ENCODE measurements around the gene MZB1. TPM values are rescaled to one million over a fixed set of nuclear protein-coding genes. Genes with fewer than 3 reads are reported as not detected.

MZB1 gene
- total and polyA plus RNA-seq, 2 of the 13 experiments (the other 11 are each of a cell fraction or from before 2014, with no cell fraction given) = 0.31 to 0.40 TPM

DNA sequence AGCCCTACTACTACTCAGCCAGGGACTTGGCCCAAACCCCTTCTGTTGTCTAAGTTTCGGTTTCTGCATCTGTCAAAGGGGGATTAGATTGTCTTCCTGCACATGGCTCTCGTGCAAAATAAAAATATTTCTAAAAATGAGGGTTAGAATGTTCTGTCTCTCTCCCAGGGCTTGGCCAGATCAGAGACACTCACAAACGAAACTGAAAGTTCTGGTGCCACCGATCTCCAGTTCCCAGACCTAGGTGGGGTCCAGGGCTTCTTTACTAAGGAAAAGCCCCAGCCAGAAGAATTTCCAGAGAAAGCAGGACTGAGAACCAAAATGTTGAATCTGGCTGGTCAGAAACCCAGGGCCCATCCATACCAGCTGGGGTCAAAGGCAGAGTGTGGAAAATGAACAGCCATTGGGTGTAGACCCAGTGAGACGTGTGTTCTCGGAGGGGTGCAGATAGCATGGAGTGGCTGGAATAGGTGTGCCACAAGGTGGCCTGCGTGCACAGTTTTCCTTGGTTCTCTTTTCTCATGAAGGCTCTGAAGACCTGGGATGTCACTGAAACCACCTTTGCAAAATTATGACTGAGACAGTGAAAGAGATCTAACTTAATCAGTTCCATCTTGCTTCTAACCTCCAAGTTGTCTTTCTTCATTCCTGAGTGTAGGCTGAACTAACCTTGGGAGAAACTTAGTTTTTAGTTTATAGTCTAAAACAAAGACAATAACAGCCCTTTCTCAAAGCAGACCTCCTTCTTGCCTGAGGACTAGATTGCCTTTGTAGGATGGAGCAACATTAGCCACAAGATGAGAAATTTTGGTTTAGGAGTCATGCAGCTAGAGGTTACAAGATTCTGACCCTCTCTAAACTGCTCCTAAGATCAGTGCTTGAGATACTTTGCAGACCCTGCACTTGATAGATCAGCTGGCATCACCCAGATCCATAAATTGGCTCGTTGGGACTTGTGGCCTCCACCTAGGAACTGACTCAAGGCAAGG lies 4.4 kb downstream of the MZB1 start (continued):
- TF ChIP-seq CREB1 (IDR thresholded peaks at IDR 0.05) (no peak), CREB1 (CRISPR knock-in tag; IDR thresholded peaks at IDR 0.05) (no peak), ZNF777 (CRISPR knock-in tag; IDR thresholded peaks at IDR 0.05) (0 out of 2 replicates have a peak, but pooled peaks have one; percentile 1), ZSCAN31 (CRISPR knock-in tag; IDR thresholded peaks at IDR 0.05; ENCODE audit: low read depth) (peak; percentile 42; the same call in 1 of the 2 replicates), TAF1 (CRISPR knock-in tag; IDR thresholded peaks at IDR 0.05) (peak; percentile 40; the same call in 1 of the 2 replicates), ZFY (CRISPR knock-in tag; IDR thresholded peaks at IDR 0.05) (0 out of 2 replicates have a peak, but pooled peaks have one; percentile 6), MXI1 (IDR thresholded peaks at IDR 0.05; ENCODE audit: borderline replicate concordance, low read depth, low read length) (peak; percentile 42; the same call in 1 of the 3 replicates), ZNF883 (CRISPR knock-in tag; IDR thresholded peaks at IDR 0.05; ENCODE audit: not compliant biosample characterization) (no peak), KDM2A (CRISPR knock-in tag; IDR thresholded peaks at IDR 0.05; ENCODE audit: borderline replicate concordance, low read depth) (0 out of 2 replicates have a peak, but pooled peaks have one; percentile 55), EEA1 (CRISPR knock-in tag; IDR thresholded peaks at IDR 0.05; ENCODE audit: borderline replicate concordance) (no peak), CREM (IDR thresholded peaks at IDR 0.05) (peak; percentile 45; the same call in 1 of the 2 replicates), CREM (CRISPR knock-in tag; IDR thresholded peaks at IDR 0.05) (no peak), ERF (CRISPR knock-in tag; IDR thresholded peaks at IDR 0.05) (peak; percentile 64), SIX1 (CRISPR knock-in tag; IDR thresholded peaks at IDR 0.05; ENCODE audit: borderline replicate concordance) (0 out of 2 replicates have a peak, but pooled peaks have one; percentile 43), SOX5 (CRISPR knock-in tag; IDR thresholded peaks at IDR 0.05; ENCODE audit: borderline replicate concordance) (0 out of 2 replicates have a peak, but pooled peaks have one; percentile 26), POLR2AphosphoS5 (IDR thresholded peaks at IDR 0.05; ENCODE audit: low read depth, low read length) (peak; percentile 68), MYNN (CRISPR knock-in tag; IDR thresholded peaks at IDR 0.05; ENCODE audit: low read depth) (no peak)
- TF ChIP-seq, protein P1, sequence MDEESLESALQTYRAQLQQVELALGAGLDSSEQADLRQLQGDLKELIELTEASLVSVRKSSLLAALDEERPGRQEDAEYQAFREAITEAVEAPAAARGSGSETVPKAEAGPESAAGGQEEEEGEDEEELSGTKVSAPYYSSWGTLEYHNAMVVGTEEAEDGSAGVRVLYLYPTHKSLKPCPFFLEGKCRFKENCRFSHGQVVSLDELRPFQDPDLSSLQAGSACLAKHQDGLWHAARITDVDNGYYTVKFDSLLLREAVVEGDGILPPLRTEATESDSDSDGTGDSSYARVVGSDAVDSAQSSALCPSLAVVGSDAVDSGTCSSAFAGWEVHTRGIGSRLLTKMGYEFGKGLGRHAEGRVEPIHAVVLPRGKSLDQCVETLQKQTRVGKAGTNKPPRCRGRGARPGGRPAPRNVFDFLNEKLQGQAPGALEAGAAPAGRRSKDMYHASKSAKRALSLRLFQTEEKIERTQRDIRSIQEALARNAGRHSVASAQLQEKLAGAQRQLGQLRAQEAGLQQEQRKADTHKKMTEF (CRISPR knock-in tag; IDR thresholded peaks at IDR 0.05) = peak; percentile 45; the same call in 1 of the 2 replicates
- TF ChIP-seq, protein P2, sequence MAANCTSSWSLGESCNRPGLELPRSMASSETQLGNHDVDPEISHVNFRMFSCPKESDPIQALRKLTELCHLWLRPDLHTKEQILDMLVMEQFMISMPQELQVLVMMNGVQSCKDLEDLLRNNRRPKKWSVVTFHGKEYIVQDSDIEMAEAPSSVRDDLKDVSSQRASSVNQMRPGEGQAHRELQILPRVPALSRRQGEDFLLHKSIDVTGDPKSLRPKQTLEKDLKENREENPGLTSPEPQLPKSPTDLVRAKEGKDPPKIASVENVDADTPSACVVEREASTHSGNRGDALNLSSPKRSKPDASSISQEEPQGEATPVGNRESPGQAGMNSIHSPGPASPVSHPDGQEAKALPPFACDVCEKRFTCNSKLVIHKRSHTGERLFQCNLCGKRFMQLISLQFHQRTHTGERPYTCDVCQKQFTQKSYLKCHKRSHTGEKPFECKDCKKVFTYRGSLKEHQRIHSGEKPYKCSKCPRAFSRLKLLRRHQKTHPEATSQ (CRISPR knock-in tag; IDR thresholded peaks at IDR 0.05; ENCODE audit: borderline replicate concordance) = 0 out of 2 replicates have a peak, but pooled peaks have one; percentile 31
- TF ChIP-seq, protein P3, sequence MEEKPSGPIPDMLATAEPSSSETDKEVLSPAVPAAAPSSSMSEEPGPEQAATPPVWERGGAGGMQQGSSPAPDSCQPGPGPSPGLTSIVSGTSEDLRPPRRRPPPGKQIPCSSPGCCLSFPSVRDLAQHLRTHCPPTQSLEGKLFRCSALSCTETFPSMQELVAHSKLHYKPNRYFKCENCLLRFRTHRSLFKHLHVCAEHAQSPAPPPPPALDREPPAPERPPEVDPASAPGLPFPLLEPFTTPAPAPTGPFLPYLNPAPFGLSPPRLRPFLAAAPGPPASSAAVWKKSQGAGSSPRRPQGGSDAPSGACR (CRISPR knock-in tag; IDR thresholded peaks at IDR 0.05) = no peak
- TF ChIP-seq, protein P4, sequence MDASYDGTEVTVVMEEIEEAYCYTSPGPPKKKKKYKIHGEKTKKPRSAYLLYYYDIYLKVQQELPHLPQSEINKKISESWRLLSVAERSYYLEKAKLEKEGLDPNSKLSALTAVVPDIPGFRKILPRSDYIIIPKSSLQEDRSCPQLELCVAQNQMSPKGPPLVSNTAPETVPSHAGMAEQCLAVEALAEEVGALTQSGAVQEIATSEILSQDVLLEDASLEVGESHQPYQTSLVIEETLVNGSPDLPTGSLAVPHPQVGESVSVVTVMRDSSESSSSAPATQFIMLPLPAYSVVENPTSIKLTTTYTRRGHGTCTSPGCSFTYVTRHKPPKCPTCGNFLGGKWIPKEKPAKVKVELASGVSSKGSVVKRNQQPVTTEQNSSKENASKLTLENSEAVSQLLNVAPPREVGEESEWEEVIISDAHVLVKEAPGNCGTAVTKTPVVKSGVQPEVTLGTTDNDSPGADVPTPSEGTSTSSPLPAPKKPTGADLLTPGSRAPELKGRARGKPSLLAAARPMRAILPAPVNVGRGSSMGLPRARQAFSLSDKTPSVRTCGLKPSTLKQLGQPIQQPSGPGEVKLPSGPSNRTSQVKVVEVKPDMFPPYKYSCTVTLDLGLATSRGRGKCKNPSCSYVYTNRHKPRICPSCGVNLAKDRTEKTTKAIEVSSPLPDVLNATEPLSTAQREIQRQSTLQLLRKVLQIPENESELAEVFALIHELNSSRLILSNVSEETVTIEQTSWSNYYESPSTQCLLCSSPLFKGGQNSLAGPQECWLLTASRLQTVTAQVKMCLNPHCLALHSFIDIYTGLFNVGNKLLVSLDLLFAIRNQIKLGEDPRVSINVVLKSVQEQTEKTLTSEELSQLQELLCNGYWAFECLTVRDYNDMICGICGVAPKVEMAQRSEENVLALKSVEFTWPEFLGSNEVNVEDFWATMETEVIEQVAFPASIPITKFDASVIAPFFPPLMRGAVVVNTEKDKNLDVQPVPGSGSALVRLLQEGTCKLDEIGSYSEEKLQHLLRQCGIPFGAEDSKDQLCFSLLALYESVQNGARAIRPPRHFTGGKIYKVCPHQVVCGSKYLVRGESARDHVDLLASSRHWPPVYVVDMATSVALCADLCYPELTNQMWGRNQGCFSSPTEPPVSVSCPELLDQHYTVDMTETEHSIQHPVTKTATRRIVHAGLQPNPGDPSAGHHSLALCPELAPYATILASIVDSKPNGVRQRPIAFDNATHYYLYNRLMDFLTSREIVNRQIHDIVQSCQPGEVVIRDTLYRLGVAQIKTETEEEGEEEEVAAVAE (CRISPR knock-in tag; IDR thresholded peaks at IDR 0.05; ENCODE audit: borderline replicate concordance) = peak; percentile 26; the same call in 1 of the 2 replicates
